AG04450 (cell line): ENCODE results near the gene NUTM2D. TPM values are rescaled to one million over a fixed set of nuclear protein-coding genes. Genes with fewer than 3 reads are reported as not detected.
"Not testable (repeated sequence)": the region's sequence is repeated elsewhere in the genome, so short reads cannot be mapped to it uniquely, and the experiment has no call there.

Experiments
- CTCF ChIA-PET: fragments of 300-600, 350-600 bp; formaldehyde crosslinking; extraction: SDS; loops from one replicate; lab custom pipeline; 2022; ENCODE audit warnings: antibody characterized with exemption, inconsistent platforms; lab: Charles Lee
- POLR2A ChIA-PET: fragments of 350-600 bp; formaldehyde crosslinking; extraction: SDS; loops from one replicate; lab custom pipeline; 2021; ENCODE audit warnings: antibody characterized with exemption, inconsistent platforms; lab: Yijun Ruan, JAX
- DNase-seq: peaks from one replicate; pipeline ENCODE4 v3.0.0-alpha.2; 2011; ENCODE audit warnings: low read depth, low spot score
- H3K27ac ChIP-seq: one replicate; pipeline ENCODE4 v1.5.1; 2012; ENCODE audit warnings: low read depth, low read length, control low read depth
- H3K27me3 ChIP-seq: one replicate; pipeline ENCODE4 v1.6.0; 2012; ENCODE audit warnings: low read length; ENCODE audit not compliant: control insufficient read depth, insufficient read depth
- H3K4me3 ChIP-seq: 2 replicates; pipeline ENCODE4 v1.5.1; 2011; ENCODE audit warnings: mild to moderate bottlenecking, low read depth, low read length, control low read depth
- H3K9me3 ChIP-seq: 2 replicates; pipeline ENCODE4 v1.5.1; 2012; ENCODE audit warnings: low read length; ENCODE audit not compliant: control insufficient read depth, insufficient read depth
- polyA plus RNA-seq: library from polyadenylated mRNA; depleted of rRNA; stranded (reverse); fragments of >200 nt; gene quantifications from 2 replicates; pipeline ENCODE4 v1.2.3, GENCODE V29; 2011; rRNA removed
- small RNA-seq: library from RNA; depleted of rRNA; stranded (forward); fragments of <200 nt; gene quantifications from one replicate; pipeline ENCODE3, GENCODE V24; 2012; ENCODE audit warnings: low read depth; ENCODE audit not compliant: insufficient read length

NUTM2D gene
- polyA plus RNA-seq, 1 experiment, result 0.78 TPM

GRCh38 chr10:87383149-87383857, 25.8 kb downstream of the NUTM2D start:
- CTCF ChIA-PET, H3K4me3 ChIP-seq, POLR2A ChIA-PET, DNase-seq, H3K27ac ChIP-seq, H3K9me3 ChIP-seq, H3K27me3 ChIP-seq: not testable (repeated sequence)

DNA sequence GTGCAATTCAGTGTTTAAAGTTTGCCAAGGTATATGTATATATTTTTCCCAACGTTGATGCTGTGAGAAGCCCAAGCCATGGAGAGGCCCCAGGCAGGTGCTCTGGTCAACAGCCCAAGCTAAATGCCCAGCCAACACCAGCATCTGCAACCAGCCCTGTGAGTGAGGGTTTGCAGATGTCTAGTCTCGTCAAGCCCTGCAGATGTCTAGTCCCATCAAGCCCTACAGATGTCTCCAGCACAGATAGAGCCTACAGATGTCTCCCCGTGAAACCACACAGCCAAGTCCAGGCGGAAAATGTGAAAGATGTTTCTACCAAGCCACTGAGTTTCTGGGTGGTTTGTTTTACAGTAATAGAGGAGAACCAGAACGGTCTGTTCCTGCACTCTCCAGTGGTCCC, 26.7 kb downstream of the NUTM2D start:
- H3K4me3 ChIP-seq, CTCF ChIA-PET, POLR2A ChIA-PET, DNase-seq, H3K27ac ChIP-seq, H3K27me3 ChIP-seq, H3K9me3 ChIP-seq: not testable (repeated sequence)

GRCh38 chr10:87385762-87386360, 28.3 kb downstream of the NUTM2D start:
- DNase-seq, H3K9me3 ChIP-seq, H3K27ac ChIP-seq, POLR2A ChIA-PET, H3K4me3 ChIP-seq, CTCF ChIA-PET, H3K27me3 ChIP-seq: not testable (repeated sequence)

DNA sequence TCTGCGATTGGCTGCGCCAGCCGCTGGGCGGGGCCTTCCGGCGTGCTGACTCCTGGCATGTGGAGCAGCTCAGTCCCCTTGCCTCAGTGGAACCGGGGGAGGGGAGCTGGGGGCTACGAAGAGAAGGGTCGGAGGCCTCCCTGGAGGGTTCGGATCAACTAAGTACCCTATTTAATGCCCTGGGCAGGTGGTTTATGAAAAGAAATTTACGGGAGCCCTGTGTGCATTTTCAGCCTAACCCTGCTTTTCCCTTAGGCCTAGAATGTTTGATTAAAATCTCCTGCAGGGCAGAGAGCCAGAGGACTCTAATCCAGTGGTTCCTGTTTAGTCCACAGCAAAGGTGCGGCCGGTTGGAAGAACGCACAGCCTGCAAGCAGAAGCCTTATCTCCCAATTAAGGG, 33.8 kb downstream of the NUTM2D start:
- POLR2A ChIA-PET, H3K9me3 ChIP-seq, H3K27ac ChIP-seq, H3K4me3 ChIP-seq, H3K27me3 ChIP-seq, CTCF ChIA-PET, DNase-seq: not testable (repeated sequence)

GRCh38 chr10:87396206-87396605, 38.7 kb downstream of the NUTM2D start:
- H3K4me3 ChIP-seq, CTCF ChIA-PET, H3K9me3 ChIP-seq, H3K27me3 ChIP-seq, H3K27ac ChIP-seq, POLR2A ChIA-PET, DNase-seq: not testable (repeated sequence)

- H3K27me3 ChIP-seq, H3K4me3 ChIP-seq, POLR2A ChIA-PET, H3K27ac ChIP-seq, H3K9me3 ChIP-seq, CTCF ChIA-PET, DNase-seq: not testable (repeated sequence)
Observed at GRCh38 chr10:87398436-87398835, 40.9 kb downstream of the NUTM2D start.

GRCh38 chr10:87407516-87408467, 50.2 kb downstream of the NUTM2D start:
- H3K27me3 ChIP-seq, POLR2A ChIA-PET, H3K9me3 ChIP-seq, H3K4me3 ChIP-seq, DNase-seq, CTCF ChIA-PET, H3K27ac ChIP-seq: not testable (repeated sequence)

DNA sequence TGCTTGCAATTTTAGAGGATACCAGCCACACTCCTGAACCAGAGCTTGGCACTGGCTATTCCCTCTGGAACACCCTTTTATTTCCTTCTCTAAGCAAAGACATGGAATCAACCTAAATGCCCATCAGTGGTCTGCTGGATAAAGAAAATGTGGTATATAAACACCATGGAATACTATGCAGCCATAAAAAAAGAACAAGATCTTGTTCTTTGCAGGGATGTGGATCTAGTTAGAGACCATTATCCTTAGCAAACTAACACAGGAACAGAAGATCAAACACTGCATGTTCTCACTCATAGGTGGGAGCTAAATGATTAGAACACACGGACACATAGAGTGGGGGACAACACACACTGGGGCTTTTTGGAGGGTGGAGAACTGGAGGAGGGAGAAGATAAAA, 56.4 kb downstream of the NUTM2D start:
- H3K4me3 ChIP-seq, POLR2A ChIA-PET, H3K9me3 ChIP-seq, CTCF ChIA-PET, H3K27ac ChIP-seq, H3K27me3 ChIP-seq, DNase-seq: not testable (repeated sequence)

Small RNAs within 50 kb of the gene (small RNA-seq; reads per million reads assigned to genes)
- gene AL355334.1, result not detected

Other genes starting within 250 kb of the NUTM2D start
- 0.06 and 0.10 TPM in 2 replicates for gene NUTM2A, start 132.3 kb upstream of the NUTM2D start, polyA plus RNA-seq
- gene MINPP1, start 147.1 kb downstream of the NUTM2D start, polyA plus RNA-seq, result 16.6 and 24.6 TPM in 2 replicates